UCSD-AML1 (cell line): ENCODE measurements around the gene ARHGAP40.

ENCODE experiments used
- DNase-seq: peaks from one replicate; lab custom pipeline; 2025; ENCODE audit not compliant: unreplicated experiment; lab: John Stamatoyannopoulos, UW

The ARHGAP40 gene

GRCh38 chr20:38601216-38602184 is at the start of gene ARHGAP40:
ARHGAP40 (plus strand) TSS chr20:38601809.
- DNase-seq, result no peak

DNA sequence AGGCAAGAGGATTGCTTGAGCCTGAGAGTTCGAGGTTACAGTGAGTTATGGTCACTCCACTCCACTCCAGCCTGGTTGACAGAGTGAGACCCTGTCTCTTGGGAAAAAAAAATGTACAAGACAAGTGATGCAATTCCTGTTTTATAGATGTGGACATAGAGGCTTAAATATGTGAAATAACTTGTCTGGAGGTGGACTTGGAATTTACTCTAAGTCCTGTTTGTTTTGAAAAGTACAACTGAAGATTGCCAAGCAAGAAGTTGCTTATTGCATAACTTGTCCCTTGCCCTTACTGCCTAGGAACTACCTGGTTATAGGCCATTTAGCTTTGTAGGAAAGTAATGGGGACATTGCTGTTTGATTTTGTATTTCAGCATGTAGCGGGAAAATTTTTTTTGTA is 46.6 kb upstream of the ARHGAP40 start:
- DNase-seq, result no peak

GRCh38 chr20:38555395-38555794 is 46.2 kb upstream of the ARHGAP40 start:
- no peak for DNase-seq

- DNase-seq, result no peak
Measured at GRCh38 chr20:38557174-38557573, 44.4 kb upstream of the ARHGAP40 start.

DNA sequence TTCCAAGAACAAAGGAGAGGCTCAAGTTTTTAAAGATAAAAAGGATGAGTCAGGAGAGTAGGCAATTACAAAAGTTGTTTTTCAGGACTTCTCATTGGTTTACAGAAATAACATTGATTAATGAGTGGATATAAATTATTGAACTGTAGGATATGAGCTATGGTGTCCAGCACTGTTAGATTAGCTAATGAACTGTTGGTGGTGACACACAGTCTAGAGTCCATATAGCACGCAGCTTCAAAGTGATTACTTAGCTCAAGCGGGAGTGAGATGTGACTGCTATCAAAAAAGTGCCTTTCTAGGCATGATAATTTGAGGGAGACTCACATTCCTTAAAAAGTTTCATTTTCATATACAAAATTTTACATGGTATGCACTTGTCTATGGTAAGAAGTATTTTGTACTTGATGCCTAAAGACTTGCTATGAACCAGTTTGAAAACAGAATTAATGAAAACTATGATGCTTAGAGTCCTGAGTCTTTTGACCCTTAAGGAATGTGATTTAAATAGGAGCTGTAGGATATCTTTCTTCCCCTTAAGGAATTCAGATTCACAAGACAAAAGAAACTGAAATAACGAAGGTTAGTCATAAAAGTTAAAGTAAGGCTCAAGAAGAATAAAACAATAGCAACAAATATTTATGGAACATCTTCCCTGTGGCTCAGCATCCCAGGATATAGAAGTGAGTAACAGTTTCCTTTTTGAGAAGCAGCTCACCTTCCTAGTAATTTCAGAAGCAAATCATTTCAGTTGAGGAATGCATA is 42.8 kb upstream of the ARHGAP40 start:
- DNase-seq, result no peak

DNA sequence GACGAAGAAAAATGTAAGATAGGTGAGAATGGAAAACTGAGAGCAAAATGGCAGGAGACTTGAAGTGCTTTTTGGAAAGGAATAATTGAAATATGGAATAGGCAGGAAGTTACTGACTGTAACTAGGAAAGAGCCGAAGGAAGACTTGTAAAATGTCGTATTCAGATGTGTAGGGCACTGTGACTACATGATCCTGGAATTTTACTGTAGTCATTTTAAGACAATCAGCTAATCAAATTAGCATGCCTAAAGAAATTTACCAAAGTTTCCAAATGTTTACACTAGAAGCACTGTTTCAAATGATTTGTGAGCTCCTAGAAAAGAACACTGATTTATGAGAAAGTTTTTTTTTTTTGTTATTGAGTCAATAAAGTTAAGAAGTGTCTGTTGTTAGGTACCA is 41.8 kb upstream of the ARHGAP40 start:
- DNase-seq, result no peak

DNA sequence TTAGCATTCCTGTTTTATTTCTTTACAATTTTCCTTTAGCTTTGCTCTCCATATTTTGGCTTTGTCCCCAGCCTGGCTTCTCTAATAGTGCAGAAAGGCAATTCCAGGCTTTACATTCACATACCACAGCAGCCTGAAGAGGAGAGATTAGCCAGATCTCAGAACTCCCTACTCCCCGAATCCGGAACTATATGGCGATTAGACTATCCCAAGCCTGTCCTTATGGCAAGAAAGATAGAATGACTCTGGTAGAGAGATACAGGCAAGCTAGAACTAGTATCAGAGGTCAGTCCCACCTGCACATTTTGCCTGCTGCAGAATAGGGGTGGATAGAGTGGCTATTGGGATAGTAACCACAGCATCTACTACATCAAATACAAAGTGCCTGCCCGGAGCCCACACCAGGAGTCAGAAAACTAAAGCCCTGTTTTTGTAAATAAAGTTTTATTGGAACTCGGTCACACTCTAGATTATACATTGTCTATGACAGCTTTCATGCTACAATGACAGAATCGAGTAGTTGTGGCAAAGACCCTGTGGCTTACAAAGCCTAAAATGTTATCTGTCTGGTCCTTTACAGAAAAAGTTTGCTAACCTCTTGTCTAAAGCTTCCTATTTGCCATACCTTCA is 37.7 kb upstream of the ARHGAP40 start:
- no peak for DNase-seq

DNA sequence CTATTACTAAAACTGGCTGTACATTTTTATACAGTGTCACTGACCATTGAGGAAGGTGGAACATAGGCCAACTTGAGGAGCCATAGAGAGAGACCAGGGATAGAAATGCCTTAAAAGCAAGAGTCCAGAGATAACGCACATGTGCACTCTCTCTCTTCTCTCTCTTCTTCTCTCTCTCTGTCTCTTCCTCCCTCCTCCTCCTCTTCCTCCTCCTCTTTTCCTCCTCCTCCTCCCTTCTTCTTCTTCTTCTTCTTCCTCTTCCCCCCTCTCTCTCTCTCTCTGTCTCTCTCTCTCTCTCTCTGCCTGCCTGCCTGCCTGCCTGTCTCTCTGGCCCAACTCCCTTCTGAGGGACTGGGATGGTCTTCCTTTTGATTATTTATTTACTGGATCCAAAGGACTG is 36.9 kb upstream of the ARHGAP40 start:
- DNase-seq, result no peak

- no peak for DNase-seq
Measured at GRCh38 chr20:38566036-38566598, 35.5 kb upstream of the ARHGAP40 start.

DNA sequence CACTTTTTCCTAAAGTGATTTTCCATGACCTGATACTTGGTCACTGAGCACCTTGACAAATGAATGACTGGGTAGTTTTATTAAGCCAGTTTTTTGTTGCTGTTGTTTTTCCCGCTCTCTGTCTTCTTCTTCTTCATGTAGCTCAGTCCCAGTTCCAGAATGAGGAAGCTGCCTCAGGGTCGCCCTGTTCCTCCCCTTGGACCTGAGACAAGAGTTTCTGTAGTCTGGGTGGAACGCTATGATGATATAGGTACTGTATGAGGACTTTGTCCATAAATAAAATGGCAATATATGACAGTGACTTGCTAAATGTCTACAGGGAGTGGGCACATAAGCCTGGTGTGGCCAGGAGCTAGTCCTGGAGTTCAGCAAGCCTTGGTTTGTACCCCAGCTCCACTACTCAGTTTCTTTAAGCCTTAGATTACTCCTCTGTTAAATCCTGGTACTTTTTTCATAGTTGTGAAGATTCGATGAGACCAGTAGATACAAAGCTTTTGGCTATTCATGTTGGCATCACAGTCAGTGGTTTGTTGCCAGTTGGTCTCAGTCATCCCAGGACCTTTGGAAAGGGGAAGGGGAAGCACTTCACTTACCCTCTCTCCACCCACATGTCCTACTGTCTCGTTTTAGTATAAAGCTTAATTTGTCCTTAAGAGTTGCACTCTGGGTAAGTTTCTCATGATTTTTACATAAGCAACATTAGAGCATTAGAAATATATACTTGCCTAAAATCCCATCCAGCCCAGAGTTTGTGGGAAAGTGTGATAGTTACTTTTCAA is 31.7 kb upstream of the ARHGAP40 start:
- no peak for DNase-seq

DNA sequence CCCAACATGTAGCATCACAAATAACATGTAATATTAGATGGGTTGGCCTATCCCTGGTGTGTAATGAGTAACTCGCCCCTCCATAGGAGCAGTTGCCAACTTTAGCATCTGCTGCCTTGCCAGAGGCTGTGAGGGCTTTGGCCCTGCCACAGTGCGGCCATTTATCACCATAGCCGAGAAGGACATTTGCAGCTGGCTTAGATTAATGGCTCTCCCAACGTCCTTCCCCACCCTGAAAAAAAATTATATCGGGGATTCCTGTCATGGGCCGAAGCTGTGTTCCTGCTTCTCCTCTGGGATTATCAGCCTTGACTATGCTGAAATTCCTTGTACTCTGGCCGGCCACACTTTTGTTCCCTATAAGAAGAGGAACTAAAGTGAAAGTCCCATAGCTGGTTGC is 28.2 kb upstream of the ARHGAP40 start:
- no peak for DNase-seq

DNA sequence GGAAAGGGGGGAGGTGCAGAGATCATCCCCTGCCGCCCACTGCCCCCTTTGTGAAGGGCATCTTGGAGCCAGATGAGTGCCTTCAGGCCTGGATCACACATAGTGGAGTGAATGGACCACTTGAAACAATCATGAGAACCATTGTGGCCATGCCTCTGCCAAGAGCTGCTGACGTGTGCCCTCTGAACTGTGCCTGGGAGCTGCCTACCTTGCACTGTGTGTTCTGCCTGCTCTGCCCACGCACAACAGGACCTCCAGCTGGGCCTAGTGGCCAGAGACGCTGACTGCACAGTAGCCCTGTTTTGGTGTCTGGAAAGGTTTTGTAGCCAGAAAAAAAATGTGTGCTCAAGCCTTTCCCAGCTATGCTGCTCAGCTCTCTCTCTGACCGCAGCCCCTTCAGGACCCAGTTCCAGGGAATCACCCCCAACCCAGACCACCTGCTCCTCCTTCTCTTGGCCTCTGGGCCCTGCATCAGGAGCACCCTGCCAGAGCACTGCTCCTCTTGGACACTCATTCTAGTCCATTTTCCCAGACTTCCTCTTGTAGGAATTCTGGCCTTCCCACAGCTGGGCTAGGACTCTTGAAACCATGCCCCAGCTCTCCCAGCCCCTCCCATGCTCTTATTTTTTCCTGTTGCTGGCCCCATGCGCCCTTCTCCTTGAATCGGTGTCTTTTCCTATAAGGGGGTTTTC is 22.2 kb upstream of the ARHGAP40 start:
- no peak for DNase-seq

DNA sequence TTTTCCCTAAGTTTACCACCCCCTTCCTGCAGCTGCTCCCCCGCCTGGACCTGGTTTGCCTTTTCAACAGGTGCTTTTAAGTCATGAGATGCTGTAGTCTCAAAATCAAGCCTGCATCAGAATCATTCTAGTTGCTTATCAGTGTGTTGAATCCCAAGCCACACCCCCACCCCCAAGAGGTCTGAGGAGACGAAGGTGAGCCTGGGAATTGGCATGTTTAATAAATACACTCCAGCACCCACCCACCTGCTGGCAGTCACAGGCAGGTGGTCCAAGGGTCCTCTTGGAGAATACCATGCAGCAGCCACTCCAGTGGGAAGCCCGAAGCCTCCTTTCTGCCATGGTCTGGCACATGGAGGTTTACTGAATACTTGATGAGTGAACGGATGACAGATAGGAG is 21.7 kb upstream of the ARHGAP40 start:
- no peak for DNase-seq

DNA sequence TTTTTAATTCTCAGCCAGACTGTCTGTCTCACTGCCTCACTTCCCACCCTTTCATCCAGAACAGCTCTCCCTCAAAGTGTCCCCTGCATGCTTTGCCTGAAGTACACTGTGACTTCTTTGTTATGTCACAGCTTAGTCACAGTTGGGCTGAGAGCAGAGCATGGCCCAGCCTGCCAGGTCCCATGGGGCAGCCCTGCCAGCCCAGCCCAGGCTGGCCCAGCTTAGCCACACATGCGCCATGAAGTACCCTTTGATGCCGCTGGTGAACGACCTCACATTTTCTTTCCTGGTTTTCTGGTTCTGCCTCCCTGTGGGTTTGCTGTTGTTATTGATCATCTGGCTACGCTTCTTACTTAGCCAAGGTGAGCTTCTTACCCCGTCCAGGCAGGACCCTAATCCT is 20.6 kb upstream of the ARHGAP40 start, which contains the start of gene ADIG:
Gene ADIG, plus strand, starts transcription at position 185 of the 400 bp plus-strand sequence. Its CDS starts 54 bp downstream, at position 239.
- no peak for DNase-seq

GRCh38 chr20:38581830-38582358 is 19.7 kb upstream of the ARHGAP40 start:
- DNase-seq, result no peak

DNA sequence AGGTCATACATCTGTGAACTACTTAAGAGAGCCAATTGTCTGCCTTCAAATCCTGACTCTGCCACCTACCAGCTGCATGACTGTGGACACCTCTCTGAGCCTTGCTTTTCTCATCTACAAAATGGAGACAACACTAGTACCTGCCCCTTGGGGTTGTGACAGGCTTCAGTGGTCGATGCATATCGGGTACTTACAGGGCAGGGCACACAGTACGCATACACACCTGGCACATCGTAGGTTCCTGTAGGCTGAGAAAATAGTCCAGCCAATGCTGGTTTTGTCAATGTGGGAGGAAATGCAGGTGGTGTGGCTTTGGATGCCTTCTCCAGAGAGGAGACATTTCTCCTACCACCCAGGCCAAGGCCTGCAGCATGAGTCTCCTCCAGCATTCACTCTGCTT is 18.3 kb upstream of the ARHGAP40 start:
- DNase-seq, result no peak

- no peak for DNase-seq
Measured at GRCh38 chr20:38584099-38584763, 17.4 kb upstream of the ARHGAP40 start.

DNA sequence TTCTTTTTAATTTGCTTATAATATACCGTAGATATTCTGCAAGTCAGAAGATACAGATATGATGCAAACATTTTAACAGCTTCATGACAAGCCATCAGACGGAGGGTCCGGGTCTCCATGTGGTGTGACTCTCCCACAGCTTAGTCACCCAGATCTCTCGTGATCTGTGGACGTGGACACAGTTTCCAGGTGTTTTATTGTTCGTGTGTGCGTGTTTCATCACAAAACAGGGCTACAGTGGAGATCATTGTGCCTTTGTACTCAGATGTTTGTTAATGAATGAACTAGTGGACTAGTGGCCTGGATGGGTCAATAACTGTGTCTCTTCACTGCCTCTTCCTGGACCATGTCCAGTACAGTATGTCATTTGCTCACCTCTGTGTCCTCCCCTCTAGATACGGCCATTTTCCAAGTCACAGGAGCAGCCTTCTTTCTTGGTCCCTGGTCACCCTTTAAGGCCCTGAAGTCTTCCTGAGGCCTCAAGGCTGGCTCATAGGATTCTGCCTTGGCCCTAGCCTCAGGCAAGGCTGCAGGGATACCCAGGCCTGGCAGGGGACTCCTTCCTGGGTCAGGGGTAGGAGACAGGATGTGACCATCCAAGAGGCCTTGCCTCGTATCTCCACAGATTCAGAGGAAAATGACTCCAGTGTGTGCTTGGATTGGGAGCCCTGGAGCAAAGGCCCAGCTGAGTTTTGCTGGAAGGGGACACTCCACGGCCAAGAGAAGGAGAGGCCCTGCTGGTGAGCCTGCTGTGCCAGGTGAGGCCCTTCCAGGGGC is 16.0 kb upstream of the ARHGAP40 start:
- DNase-seq, result no peak
